ENCODE measurements around the gene FGF3. TPM values are rescaled to one million over a fixed set of nuclear protein-coding genes. Genes with fewer than 3 reads are reported as not detected.

Gene FGF3
- total RNA-seq, 2 experiments from 2014 or later: not detected

DNA sequence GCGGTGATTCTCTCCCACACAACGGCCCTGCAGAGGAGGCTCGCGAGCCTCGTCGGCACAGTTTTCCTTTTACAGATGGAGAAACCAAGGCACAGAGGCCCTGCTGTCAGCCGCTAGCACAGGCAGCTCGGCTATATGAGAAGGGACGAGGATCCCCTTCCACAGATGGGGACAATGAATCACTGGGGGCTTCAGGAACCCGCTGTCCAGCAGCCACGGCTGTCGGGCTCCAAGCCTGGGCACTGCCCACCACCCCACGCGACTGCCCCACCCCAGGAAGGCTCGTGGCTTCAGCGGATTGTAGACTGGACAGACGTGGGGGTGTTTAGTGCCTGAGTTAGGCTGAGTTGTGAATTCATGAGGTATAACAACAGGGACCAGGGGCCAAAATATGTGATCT is 17.2 kb upstream of the FGF3 start:
- Mint-ChIP-seq H3K36me3 (no peaks in the 10 kb centered on the region), H3K27me3 (peaks cover 55% of the 10 kb centered on the region), H3K4me3 (no peak overlapping the region), H3K27ac (no peak overlapping the region), H3K9me3 (no peaks in the 10 kb centered on the region), H3K4me1 (peaks cover 2% of the 10 kb centered on the region)
- DNase-seq: no peak

DNA sequence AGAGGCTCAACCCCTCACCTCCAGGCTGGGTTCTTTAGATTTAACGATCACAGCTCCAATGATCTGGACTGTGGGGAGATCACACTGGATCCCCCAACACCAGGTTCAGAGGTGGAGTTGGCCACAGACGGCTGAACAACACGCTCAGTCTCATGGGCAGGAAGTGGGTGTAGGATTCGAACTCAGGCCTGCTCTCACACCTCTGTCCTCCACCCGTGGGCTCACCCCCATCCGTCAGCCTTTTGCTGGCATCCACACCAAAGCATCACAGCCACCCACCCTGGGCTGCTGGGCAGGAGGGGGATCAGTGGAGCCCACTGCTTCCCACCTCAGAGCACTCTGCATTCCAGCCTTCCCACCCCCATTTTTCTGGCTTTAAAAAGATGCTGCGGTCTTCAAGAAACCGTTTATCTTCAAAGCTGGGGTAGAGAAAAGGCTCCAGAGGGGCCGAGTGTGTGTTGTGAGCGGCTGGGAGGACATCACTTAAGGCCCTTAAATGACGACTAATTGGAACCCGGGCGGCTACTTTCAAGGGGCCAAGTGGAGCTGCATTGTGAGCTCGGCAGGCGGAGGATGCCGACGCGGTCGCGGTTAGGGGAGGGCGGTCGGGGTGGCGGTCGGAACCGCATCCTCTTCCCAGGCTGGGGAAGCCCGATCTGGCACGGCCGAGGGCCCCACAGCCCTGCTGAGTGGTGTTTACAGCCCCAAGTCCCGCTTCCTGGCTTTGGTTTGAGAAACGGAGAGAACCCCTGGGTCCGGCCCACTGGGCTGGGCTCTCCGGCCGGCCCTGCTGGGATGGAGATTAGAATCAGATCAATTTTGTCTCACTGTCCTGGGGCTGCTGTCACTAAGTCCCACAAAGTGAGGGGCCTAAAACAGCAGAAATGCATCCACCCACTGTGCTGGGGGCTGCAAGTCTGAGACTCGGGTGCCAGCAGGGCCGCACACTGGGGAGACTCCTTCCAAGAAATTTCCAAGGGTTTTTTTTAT is 15.9 kb upstream of the FGF3 start:
- no peak for DNase-seq
- Mint-ChIP-seq H3K27me3 (peaks cover 51% of the 10 kb centered on the region), H3K4me1 (peaks cover 2% of the 10 kb centered on the region), H3K36me3 (no peaks in the 10 kb centered on the region), H3K4me3 (no peak overlapping the region), H3K9me3 (no peaks in the 10 kb centered on the region), H3K27ac (no peak overlapping the region)

DNA sequence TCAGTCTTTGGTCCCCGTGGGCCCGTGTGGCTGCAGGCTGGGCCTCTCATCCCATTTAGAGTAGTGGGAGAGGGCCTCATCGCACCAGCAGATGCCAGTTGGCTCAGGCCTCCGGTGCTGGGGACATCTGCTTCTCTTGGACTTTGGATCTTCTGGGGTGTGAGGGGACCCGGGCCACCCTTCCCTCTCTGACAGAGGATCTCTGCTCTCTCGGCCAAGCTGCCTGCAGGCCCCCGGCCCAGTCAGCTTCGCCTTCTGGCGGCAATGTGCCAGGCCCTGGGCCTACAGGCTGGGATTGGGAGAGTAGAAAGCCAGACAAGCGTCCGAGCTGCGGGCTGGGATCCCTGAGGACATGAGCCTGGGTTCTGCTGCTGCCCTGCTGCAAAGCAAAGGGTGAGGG is 15.0 kb upstream of the FGF3 start:
- no peak for DNase-seq
- no peaks in the 10 kb centered on the region for H3K36me3 Mint-ChIP-seq
- peaks cover 2% of the 10 kb centered on the region for H3K4me1 Mint-ChIP-seq
- H3K27ac Mint-ChIP-seq: no peak overlapping the region
- H3K9me3 Mint-ChIP-seq: no peaks in the 10 kb centered on the region
- no peak overlapping the region for H3K4me3 Mint-ChIP-seq
- peaks cover 51% of the 10 kb centered on the region for H3K27me3 Mint-ChIP-seq

DNA sequence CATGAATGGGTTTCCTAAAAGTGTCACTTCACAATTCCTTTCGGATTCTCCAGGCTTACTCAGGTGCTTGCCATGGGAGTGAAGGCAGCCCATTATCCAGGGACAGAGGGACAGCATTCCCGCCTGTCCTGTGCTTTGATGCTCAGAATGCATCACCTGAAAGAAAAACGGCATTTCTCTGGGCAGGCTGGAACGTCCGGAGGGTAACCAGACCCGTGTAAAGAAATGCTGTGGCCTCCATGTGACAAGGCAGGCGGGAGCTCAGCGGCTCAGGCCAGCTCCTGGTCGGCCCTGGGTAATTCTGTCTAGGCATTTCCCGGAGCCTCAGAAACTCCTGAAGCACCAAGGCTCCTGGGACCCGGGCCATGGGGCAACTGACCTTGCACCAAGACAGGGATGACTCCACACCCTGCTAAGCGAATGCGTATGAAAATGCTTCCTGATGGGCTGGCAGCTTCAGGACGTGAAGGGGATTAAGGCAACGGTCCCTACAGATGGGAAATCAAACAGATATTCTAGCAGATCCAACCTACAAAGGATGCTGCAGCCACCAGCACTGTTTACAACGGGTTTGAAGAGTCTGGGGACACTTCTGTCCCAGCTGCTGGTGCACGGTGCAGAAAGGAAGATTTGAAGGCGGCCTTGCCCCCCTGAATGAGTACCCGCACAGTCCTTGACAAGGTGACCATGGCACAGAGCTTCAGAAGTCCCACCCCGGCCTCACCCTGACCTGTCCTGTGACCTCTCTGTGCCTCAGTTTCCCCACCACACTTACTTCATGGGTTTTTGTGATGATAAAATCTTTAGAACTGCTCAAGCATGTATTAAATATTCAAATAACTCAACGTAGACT is 13.6 kb upstream of the FGF3 start:
- DNase-seq: no peak
- H3K27me3 Mint-ChIP-seq: peaks cover 46% of the 10 kb centered on the region
- H3K4me1 Mint-ChIP-seq: peaks cover 2% of the 10 kb centered on the region
- H3K36me3 Mint-ChIP-seq: no peaks in the 10 kb centered on the region
- no peaks in the 10 kb centered on the region for H3K9me3 Mint-ChIP-seq
- H3K27ac Mint-ChIP-seq: no peak overlapping the region
- no peak overlapping the region for H3K4me3 Mint-ChIP-seq

DNA sequence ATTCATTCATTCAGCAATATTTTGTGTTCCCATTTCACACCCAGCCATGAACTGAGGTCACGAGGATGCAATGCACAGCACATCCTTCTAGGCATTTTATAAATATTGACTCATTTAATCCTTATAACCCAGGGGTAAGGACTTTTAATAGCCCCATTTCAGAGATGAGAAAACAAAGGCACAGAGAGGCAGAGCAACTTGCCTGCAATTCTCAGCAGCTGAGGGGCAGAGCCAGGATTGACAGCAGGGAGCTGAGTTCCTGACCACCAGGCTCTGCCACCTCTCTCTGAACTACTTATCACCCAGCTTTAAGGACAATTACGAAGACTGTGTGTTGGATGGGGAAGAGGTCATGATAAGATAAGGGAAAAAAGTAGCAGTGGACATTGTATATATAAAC is 12.8 kb upstream of the FGF3 start:
- no peaks in the 10 kb centered on the region for H3K9me3 Mint-ChIP-seq
- peaks cover 2% of the 10 kb centered on the region for H3K4me1 Mint-ChIP-seq
- H3K4me3 Mint-ChIP-seq: no peak overlapping the region
- peaks cover 42% of the 10 kb centered on the region for H3K27me3 Mint-ChIP-seq
- no peak overlapping the region for H3K27ac Mint-ChIP-seq
- DNase-seq: no peak
- no peaks in the 10 kb centered on the region for H3K36me3 Mint-ChIP-seq

DNA sequence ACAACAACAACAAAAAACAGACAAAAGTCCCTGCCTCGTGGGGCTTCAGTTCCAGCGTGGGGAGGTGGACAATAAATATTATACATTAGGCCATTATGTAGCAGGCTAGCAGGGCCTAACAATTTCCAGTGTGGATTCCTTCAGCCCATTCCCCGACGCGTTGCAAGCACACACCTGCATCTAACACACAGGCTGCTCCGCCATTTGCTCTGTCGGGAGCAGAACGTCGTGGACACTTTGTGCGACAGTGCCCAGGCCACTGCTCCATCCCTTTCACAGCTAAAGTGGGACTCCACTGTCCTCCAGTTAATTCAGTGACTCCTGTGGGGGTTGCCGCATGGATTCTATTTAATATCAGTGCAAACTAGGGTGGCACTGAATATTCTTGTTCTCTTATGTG is 10.9 kb upstream of the FGF3 start:
- H3K4me1 Mint-ChIP-seq: peaks cover 2% of the 10 kb centered on the region
- DNase-seq: no peak
- no peak overlapping the region for H3K27ac Mint-ChIP-seq
- H3K9me3 Mint-ChIP-seq: no peaks in the 10 kb centered on the region
- H3K4me3 Mint-ChIP-seq: no peak overlapping the region
- no peaks in the 10 kb centered on the region for H3K36me3 Mint-ChIP-seq
- peaks cover 23% of the 10 kb centered on the region for H3K27me3 Mint-ChIP-seq

DNA sequence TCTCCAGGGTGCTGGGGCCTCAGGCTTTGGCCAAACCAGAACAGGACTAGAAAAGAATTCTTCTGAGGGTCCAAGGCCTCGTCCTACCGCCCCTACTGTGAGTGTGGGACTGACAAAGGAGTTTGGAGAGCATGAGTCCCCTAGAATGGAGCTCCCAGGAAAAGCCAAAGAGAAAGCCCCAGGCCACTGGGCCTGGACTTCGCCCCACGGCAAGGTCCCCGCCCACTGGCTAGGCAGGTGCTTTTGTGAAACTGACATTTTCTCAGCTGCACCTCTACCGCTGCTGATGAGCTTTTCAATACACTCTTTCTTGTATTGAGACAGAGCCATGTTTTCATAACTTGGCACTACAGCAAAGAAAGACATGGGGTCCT is 9.7 kb upstream of the FGF3 start:
- H3K4me3 Mint-ChIP-seq: no peak overlapping the region
- no peaks in the 10 kb centered on the region for H3K36me3 Mint-ChIP-seq
- H3K4me1 Mint-ChIP-seq: no peaks in the 10 kb centered on the region
- no peak overlapping the region for H3K27ac Mint-ChIP-seq
- no peaks in the 10 kb centered on the region for H3K9me3 Mint-ChIP-seq
- no peak for DNase-seq
- H3K27me3 Mint-ChIP-seq: peaks cover 15% of the 10 kb centered on the region

DNA sequence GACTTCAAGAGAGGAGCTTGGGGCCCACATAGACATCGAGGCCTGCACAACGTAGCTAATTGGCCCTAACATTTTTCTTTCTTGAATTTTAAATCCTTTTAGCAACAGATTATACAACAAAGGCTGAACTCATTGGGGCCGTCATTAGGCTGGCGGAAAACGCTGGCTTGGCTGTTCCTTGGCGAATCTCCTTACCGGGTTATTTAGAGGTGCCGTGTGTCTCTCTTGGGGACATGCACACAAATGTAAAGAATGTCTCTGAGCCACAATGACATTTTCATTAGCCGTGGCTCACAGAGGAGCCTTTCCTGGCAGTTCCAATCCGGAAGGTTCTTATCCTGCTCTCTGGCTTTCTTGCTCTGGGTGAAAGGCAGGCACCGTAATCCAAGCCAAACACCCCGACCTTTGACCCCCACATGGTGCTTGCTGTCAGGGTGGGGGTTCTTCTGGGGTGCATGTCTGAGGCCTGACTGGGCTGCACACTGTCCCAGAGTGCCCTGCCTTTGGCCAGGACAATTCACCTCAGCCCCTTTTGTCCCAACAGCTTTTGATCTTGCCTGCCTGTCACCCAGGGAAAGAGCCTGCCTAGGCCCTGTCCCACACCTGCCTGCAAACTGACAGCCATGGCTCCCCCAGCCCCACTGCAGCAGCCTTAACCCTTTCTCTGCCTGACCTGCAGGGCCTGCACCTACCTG is 9.2 kb upstream of the FGF3 start:
- Mint-ChIP-seq H3K4me1 (no peaks in the 10 kb centered on the region), H3K36me3 (no peaks in the 10 kb centered on the region), H3K27me3 (peaks cover 10% of the 10 kb centered on the region), H3K9me3 (no peaks in the 10 kb centered on the region), H3K27ac (no peak overlapping the region), H3K4me3 (no peak overlapping the region)
- no peak for DNase-seq

DNA sequence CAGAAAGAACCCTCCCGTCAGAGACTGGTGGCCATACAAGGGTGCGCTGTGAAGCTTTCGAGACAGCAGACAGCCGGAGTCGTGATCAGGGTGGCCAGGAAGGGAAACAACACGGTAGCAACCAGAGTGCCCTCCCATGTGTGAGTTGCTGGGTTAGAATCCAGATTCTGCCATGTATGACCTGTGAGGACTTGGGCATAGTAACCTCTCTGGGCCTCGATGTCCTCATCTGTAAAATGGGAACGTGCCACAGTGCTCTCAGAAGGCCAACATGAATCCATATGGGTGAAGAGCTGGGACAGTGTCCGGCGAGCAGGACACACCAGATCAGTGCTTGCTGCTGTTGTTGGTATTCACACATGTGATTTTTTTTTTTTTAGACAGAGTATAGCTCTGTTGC is 7.6 kb upstream of the FGF3 start:
- DNase-seq: no peak
- Mint-ChIP-seq H3K4me1 (no peaks in the 10 kb centered on the region), H3K27me3 (peaks cover 10% of the 10 kb centered on the region), H3K36me3 (no peaks in the 10 kb centered on the region), H3K9me3 (no peaks in the 10 kb centered on the region), H3K4me3 (no peak overlapping the region), H3K27ac (no peak overlapping the region)

DNA sequence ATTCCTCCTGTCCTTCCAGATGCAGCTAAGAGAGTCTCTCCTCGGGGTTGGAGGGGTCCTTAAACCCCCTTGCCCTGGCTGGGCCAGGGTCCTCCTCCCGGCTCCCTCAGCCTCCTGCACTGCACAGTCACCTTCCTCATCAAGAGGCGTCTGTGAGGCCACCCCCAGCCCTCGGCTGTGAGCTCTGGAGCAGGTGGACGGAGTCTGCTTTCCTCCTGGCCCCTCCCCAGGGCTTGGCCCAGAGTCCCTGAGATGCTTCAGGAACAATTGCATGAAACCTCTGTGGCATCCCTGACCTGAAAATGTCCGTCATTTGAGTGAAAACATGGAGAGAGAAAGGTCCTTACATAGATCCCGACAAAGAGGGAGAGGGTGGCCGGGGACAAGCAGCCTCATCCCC is 6.7 kb upstream of the FGF3 start:
- Mint-ChIP-seq H3K27me3 (peaks cover 16% of the 10 kb centered on the region), H3K4me1 (no peaks in the 10 kb centered on the region), H3K9me3 (no peaks in the 10 kb centered on the region), H3K36me3 (no peaks in the 10 kb centered on the region), H3K4me3 (no peak overlapping the region), H3K27ac (no peak overlapping the region)
- no peak for DNase-seq

DNA sequence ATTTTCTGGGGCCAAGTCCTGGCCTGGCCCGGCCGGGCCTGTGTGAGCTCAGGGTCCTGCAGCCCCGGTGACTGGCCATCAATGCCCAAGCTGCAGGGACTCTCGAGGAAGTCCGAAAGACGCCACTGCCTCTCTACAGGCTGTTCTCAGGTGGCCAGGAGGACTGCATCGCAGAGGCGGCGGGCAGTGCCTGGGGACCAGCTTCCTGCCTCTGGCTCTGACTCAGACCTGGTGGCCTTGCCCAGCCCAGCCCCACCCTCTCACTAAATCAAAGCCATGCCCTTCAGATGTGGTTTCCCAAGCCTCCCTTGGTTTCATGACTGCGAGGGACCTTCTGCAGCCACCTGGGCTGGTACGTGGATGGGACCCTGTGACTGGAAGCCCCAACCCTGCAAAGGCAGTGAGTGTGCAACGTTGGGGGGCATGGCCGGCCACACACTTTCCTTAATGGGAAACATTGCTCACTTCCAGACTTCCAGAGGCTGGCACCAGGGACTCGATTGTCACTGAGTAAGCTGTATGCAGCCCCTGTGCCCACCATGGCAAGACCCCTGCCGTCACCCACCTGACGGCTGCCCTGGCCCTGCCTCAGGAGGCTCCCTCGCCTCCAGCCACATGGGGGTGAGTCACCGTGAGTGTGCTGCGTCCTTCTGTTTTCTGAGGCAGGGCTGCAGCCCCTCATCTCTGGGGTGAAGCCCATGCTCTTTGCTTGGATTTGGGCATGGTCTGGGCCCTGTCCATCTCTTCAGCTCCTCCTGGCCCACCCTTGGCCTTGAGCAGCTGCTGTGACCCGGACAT is 6.0 kb upstream of the FGF3 start:
- H3K36me3 Mint-ChIP-seq: no peaks in the 10 kb centered on the region
- H3K27me3 Mint-ChIP-seq: peaks cover 23% of the 10 kb centered on the region
- H3K27ac Mint-ChIP-seq: no peak overlapping the region
- H3K4me1 Mint-ChIP-seq: no peaks in the 10 kb centered on the region
- no peaks in the 10 kb centered on the region for H3K9me3 Mint-ChIP-seq
- no peak for DNase-seq
- no peak overlapping the region for H3K4me3 Mint-ChIP-seq

DNA sequence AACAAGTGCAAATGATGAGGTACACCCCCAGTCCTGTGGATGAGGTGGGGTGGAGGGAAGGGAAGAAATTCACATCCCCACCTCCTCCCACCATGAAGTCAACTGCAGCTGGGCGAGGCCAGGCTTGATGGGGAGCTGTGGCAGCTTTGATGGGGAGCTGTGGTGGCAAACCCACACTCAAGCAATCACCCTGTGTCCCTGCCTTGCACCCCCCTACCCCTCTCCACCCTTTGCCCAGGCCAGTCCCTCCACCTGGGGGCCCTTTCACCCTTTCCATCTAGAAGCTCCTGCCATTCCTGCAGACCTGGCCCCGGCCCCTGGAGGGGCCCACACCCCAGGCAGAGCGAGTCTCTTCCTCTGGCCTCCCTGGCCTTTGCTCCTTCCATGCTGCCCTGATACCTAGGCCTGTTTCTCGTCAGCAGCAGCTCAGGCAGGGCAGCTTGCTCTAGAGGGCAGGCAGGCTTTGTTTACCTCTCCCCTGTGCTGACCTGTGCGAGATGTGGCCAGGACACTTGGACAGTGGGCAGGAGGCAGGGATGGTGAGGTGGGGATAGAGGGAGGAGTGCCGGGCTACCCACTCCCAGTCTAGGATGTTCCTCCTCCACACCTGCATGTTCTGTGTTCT is 4.5 kb upstream of the FGF3 start:
- H3K36me3 Mint-ChIP-seq: no peaks in the 10 kb centered on the region
- H3K4me1 Mint-ChIP-seq: no peaks in the 10 kb centered on the region
- H3K4me3 Mint-ChIP-seq: no peak overlapping the region
- peaks cover 34% of the 10 kb centered on the region for H3K27me3 Mint-ChIP-seq
- no peaks in the 10 kb centered on the region for H3K9me3 Mint-ChIP-seq
- no peak overlapping the region for H3K27ac Mint-ChIP-seq
- DNase-seq: no peak

DNA sequence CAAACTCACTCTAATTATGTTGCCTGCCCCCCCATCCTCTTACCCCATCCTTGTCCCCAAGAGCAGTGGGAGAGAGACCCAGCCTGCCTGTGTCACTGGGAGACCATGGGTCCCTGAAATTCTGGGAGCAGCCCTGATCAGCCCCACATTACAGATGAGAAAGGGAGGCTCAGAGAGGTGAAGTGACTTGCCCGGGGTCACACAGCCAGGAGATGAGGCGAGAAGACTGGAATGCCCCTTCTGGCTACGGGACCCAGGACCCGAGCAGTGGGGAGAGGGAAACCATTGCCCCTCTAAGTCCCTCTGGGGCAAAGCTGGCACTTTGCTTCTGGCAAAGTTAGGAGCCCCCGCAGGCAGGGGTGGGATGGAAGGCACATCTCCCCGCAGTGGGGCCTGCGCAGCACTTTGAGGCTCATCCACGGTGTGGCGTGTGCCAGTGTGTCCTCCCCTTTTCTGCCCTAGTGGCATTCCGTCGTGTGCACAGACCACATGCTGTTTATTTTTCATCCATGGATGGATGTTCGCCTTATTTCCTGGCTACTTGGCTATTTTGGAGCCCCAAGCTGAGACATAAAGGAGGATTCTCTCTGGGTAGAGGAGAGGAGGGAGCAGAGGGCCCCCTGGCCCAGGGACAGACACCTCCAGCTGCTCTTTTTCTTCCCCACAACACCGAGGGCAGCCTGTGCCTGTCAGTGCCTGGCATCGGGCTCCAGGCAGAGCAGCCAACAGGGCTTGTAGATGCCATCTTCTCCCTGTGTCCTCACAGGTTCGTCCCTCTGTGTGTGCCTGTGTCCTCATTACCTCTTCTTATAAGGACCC is 3.7 kb upstream of the FGF3 start:
- no peaks in the 10 kb centered on the region for H3K9me3 Mint-ChIP-seq
- no peak overlapping the region for H3K4me3 Mint-ChIP-seq
- no peaks in the 10 kb centered on the region for H3K36me3 Mint-ChIP-seq

More for the DNA sequence above, 3.7 kb upstream of the FGF3 start:
- Mint-ChIP-seq H3K27ac (no peak overlapping the region), H3K4me1 (no peaks in the 10 kb centered on the region), H3K27me3 (peaks cover 34% of the 10 kb centered on the region)
- no peak for DNase-seq

Data from activated naive CD8-positive, alpha-beta T cell treated with anti-CD3 and anti-CD28 coated beads for 36 hours (primary cell).